ENCODE results near the gene ULK1. TPM values are rescaled to one million over a fixed set of nuclear protein-coding genes. Genes with fewer than 3 reads are reported as not detected.
A peak's percentile ranks its signal among the peaks of the same experiment; 100 is the strongest.

The ULK1 gene
- total RNA-seq, 4 donors from 2014 or later: 9.1 to 55.0 (median 19.5) TPM

DNA sequence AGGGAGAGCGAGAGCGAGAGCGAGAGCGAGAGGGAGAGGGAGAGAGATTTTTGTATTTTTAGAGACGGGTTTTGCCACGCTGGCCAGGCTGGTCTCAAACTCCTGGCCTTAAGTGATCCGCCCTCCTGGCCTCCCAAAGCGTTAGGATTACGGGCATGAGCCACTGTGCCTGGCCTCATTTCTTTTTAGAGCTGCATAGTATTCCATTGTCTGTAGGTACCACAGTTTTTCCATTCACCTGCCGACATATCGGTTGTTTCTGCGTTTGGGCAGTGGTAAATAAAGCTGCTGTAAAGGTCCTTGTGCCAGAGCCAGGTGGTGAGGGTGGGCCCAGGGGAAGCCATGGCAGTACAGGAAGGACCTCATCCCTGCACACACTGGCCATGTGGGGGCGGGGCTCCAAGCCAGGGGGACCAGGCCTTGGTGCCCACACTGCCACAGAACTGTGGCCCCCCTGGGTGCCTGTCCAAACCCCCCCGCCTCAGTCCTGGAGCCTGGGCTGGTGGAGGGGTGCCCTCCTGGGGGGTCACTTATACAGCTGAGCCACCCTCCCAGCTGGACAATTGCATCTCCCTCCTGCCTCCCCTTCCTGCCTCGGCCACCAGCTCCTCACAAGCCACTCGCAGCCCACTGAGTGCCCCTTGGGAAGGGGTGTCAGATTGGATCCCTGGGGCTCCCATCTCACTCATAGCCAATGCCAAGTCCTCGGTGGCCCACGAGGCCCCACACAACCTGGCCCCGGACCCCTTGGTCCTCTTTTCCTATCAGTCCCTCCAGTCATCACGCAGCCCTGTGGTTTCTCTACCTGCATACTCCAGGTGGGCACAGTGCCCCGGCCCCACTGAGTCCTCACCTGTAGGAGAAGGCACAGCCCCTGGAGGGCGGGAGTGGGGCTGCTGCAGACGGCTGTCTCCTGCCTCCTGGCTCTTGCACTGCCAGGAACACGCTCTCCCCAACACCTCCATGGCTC lies 33.0 kb downstream of the ULK1 start:
- peaks cover 8 to 41% (median 13%) of the 10 kb centered on the region in 3 donors for H3K4me1 ChIP-seq
- WGBS, 2 donors: 81 to 88% methylated on average over 17 to 22 of the region's 24 CpGs
- intact Hi-C loops (cut with DNase I): no loop called here
- H3K4me3 ChIP-seq: no peak overlapping the region
- TF ChIP-seq, protein P1, sequence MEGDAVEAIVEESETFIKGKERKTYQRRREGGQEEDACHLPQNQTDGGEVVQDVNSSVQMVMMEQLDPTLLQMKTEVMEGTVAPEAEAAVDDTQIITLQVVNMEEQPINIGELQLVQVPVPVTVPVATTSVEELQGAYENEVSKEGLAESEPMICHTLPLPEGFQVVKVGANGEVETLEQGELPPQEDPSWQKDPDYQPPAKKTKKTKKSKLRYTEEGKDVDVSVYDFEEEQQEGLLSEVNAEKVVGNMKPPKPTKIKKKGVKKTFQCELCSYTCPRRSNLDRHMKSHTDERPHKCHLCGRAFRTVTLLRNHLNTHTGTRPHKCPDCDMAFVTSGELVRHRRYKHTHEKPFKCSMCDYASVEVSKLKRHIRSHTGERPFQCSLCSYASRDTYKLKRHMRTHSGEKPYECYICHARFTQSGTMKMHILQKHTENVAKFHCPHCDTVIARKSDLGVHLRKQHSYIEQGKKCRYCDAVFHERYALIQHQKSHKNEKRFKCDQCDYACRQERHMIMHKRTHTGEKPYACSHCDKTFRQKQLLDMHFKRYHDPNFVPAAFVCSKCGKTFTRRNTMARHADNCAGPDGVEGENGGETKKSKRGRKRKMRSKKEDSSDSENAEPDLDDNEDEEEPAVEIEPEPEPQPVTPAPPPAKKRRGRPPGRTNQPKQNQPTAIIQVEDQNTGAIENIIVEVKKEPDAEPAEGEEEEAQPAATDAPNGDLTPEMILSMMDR (IDR thresholded peaks at IDR 0.05): no peak
- no peak for TF ChIP-seq POLR2A (IDR thresholded peaks at IDR 0.05)
- DNase-seq: no peak
- H3K27me3 ChIP-seq: no peaks in the 10 kb centered on the region
- no peak overlapping the region for H3K27ac ChIP-seq
- no peaks in the 10 kb centered on the region for H3K9me3 ChIP-seq
- H3K36me3 ChIP-seq: peaks cover 4 to 23% (median 8%) of the 10 kb centered on the region in 3 donors

DNA sequence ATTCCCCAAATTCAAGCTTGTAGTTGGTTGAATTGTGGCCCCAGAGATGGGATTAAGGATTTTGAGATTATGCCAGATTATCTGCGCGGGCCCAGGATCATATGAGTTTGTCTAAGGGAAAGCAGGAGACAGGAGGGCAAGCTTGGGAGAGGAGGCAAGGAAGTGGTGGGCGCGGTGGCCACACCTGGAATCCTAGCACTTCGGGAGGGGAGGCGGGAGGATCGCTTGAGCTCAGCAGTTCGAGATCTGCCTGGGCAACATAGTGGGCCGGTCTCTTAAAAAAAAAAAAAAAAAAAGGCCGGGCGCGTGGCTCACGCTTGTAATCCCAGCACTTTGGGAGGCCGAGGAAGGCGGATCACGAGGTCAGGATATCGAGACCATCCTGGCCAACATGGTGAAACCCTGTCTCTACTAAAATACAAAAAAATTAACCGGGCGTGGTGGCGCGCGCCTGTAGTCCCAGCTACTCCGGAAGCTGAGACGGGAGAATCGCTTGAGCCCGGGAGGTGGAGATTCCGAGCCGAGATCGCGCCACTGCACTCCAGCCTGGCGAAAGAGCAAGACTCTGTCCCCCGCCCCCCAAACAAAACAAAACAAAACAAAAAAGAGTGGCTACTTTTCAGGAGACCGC lies 33.8 kb downstream of the ULK1 start:
- Histone ChIP-seq H3K4me1 (peaks cover 8 to 39% (median 13%) of the 10 kb centered on the region in 3 donors), H3K4me3 (peak overlapping the region; percentile 75 to 98 (median 91)), H3K27me3 (no peaks in the 10 kb centered on the region), H3K36me3 (peaks cover 12 to 23% (median 16%) of the 10 kb centered on the region in 3 donors), H3K27ac (peak overlapping the region; percentile 88 to 95 (median 90)), H3K9me3 (no peaks in the 10 kb centered on the region)
- no peak for DNase-seq
- intact Hi-C loops (cut with DNase I): no loop called here
- 25 to 36% methylated on average over 31 to 32 of the region's 33 CpGs for WGBS, 2 donors
- no peak for TF ChIP-seq POLR2A (IDR thresholded peaks at IDR 0.05)
- TF ChIP-seq, protein P1 (IDR thresholded peaks at IDR 0.05): no peak

DNA sequence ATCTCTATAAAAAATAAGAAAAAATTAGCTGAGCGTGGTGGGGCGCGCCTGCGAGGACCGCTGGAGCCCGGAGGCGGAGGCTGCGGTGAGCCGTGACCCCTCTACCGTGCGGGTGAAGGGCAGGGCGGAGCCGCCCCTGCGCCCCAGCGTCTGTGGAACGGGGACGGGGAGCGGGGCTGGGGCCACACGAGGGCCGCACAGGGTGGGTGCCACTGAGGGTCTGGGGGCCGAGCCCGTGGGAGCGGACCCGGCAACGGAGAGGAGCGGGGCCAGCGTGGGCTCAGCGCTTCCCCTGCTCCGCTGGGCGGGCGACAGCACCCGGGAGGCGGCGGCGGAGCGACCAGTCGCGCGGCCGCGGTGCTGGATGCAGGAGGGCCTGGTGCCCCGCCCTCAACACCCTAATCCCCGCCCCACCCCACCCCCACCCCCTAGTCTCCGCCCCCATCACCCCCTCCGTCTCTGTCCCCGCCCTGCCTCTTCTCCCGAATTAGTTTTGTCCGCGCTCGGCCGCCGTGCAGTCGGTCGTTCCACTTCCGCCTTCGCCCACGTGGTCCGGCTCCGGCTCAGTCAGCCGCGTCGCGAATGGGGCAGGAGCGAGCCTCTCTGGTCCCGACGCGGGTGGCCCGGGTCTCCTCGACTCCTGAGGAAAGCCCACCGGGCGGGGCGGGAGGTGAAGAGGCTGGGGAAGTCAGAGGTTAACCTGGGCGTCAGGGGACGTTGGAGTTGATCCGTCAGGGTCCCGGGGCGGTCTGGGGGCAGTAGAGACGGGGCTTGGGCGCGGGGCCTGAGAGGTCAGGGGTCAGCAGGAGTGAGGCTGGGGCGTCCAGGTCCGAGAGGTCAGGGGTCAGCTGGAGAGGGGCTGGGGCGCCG lies 34.5 kb downstream of the ULK1 start, which contains the start of gene PUS1:
PUS1 (plus strand) TSS at position 566 of the 870 bp plus-strand sequence. CDS start 447 bp downstream, outside the sequence.
- TF ChIP-seq POLR2A (IDR thresholded peaks at IDR 0.05): peak in 2 of 4 donors; percentile 61 to 75
- TF ChIP-seq, protein P1 (IDR thresholded peaks at IDR 0.05): no peak
- H3K4me3 ChIP-seq: peak within 1 kb of the TSS; percentile 75 to 98 (median 91)
- 0 to 2% methylated on average over 10 to 12 of the region's 84 CpGs for WGBS, 2 donors
- H3K36me3 ChIP-seq: peaks cover 12 to 29% (median 23%) of the 10 kb centered on the region in 3 donors
- no peaks in the 10 kb centered on the region for H3K27me3 ChIP-seq
- H3K4me1 ChIP-seq: peaks cover 8 to 39% (median 13%) of the 10 kb centered on the region in 3 donors
- intact Hi-C loops (cut with DNase I): no loop called here
- peak; percentile 65 for DNase-seq
- H3K9me3 ChIP-seq: no peaks in the 10 kb centered on the region
- H3K27ac ChIP-seq: peak within 1 kb of the TSS; percentile 88 to 95 (median 90)

DNA sequence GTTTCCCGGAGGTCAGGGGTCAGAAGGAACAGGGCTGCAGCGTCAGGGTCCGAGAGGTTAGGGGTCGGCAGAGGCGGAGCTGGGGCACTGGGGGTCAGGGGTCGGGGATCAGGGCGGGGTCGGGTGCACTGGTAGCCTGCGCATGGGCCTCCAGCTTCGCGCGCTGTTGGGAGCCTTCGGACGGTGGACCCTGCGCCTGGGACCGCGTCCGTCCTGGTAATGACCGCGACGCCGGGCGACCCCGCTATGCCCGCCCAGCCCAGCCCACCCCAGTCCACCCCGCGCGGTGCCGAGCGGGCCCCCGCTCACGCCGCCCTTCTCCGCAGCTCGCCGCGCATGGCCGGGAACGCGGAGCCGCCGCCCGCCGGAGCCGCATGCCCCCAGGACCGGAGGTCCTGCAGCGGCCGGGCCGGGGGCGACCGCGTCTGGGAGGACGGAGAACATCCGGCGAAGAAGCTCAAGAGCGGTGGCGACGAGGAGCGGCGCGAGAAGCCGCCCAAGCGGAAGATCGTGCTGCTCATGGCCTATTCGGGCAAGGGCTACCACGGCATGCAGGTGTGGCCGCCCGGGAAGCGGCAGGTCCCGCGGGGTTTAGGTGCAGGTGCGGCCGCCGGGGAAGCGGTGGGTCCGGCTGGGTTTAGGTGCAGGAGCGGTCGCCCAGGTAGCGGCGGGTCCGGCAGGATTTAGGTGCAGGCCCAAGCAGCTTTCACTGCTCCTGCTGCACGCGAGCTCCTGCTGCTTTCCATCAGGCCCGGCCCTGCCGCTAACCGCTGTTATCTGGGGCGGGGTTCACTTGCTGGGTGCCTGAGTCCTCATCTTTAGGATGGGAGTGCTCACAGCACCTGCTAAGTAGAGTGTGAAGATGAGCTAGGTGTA lies 35.4 kb downstream of the ULK1 start:
- Histone ChIP-seq H3K27me3 (no peaks in the 10 kb centered on the region), H3K36me3 (peaks cover 12 to 38% (median 26%) of the 10 kb centered on the region in 3 donors), H3K9me3 (no peaks in the 10 kb centered on the region), H3K4me3 (peak overlapping the region; percentile 75 to 98 (median 91)), H3K27ac (peak overlapping the region in 3 of 4 donors; percentile 81 to 95 (median 89)), H3K4me1 (peaks cover 8 to 32% (median 9%) of the 10 kb centered on the region in 3 donors)
- TF ChIP-seq, protein P1 (IDR thresholded peaks at IDR 0.05): no peak
- TF ChIP-seq POLR2A (IDR thresholded peaks at IDR 0.05): no peak
- no peak for DNase-seq
- intact Hi-C loops (cut with DNase I): no loop called here
- 0% methylated on average over 2 of the region's 87 CpGs; no CpG with 5 or more reads in 1 of the 2 donors for WGBS, 2 donors

All from esophagus squamous epithelium (tissue), 5 donors.